ENCODE data around the gene MTLN. TPM values are rescaled to one million over a fixed set of nuclear protein-coding genes. Genes with fewer than 3 reads are reported as not detected.

Gene MTLN
- total and polyA plus RNA-seq, 2 donors from 2014 or later = 48.8 to 214 TPM

GRCh38 chr2:110170102-110170501, 42.2 kb downstream of the MTLN start:
- no peaks in the 10 kb centered on the region for H3K4me1 ChIP-seq (ENCODE audit: control insufficient read depth in 2 of 3, insufficient read depth in 2 of 3, low read depth in 1 of 3, low read length in 3 of 3)
- H3K9me3 ChIP-seq (ENCODE audit: control insufficient read depth in 2 of 3, insufficient read depth in 1 of 3, low read length in 3 of 3) = no peaks in the 10 kb centered on the region
- H3K27me3 ChIP-seq (ENCODE audit: control insufficient read depth, insufficient read depth, low read length) = no peaks in the 10 kb centered on the region
- no peaks in the 10 kb centered on the region for H3K36me3 ChIP-seq (ENCODE audit: control insufficient read depth in 2 of 3, insufficient read depth in 3 of 3, low read length in 3 of 3)
- DNase-seq (no peak), FAIRE-seq (no peak)
- no peak overlapping the region for H3K27ac ChIP-seq (ENCODE audit: low read depth in 2 of 2, low read length in 2 of 2)
- H3K9ac ChIP-seq (ENCODE audit: low read length in 3 of 3) = no peak overlapping the region
- H3K4me3 ChIP-seq (ENCODE audit: low read length in 3 of 3) = no peak overlapping the region
- intact Hi-C loops (cut with DNase I) = no loop called here
- TF ChIP-seq, protein P1, sequence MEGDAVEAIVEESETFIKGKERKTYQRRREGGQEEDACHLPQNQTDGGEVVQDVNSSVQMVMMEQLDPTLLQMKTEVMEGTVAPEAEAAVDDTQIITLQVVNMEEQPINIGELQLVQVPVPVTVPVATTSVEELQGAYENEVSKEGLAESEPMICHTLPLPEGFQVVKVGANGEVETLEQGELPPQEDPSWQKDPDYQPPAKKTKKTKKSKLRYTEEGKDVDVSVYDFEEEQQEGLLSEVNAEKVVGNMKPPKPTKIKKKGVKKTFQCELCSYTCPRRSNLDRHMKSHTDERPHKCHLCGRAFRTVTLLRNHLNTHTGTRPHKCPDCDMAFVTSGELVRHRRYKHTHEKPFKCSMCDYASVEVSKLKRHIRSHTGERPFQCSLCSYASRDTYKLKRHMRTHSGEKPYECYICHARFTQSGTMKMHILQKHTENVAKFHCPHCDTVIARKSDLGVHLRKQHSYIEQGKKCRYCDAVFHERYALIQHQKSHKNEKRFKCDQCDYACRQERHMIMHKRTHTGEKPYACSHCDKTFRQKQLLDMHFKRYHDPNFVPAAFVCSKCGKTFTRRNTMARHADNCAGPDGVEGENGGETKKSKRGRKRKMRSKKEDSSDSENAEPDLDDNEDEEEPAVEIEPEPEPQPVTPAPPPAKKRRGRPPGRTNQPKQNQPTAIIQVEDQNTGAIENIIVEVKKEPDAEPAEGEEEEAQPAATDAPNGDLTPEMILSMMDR (IDR thresholded peaks at IDR 0.05; ENCODE audit: borderline replicate concordance, extremely low read depth, insufficient read depth) = no peak

GRCh38 chr2:110167326-110168000, 44.9 kb downstream of the MTLN start:
- DNase-seq (no peak), FAIRE-seq (no peak)
- no peaks in the 10 kb centered on the region for H3K4me1 ChIP-seq (ENCODE audit: control insufficient read depth in 2 of 3, insufficient read depth in 2 of 3, low read depth in 1 of 3, low read length in 3 of 3)
- no peaks in the 10 kb centered on the region for H3K9me3 ChIP-seq (ENCODE audit: control insufficient read depth in 2 of 3, insufficient read depth in 1 of 3, low read length in 3 of 3)
- intact Hi-C loops (cut with DNase I) = no loop called here
- H3K36me3 ChIP-seq (ENCODE audit: control insufficient read depth in 2 of 3, insufficient read depth in 3 of 3, low read length in 3 of 3) = no peaks in the 10 kb centered on the region
- TF ChIP-seq, protein P1 (IDR thresholded peaks at IDR 0.05; ENCODE audit: borderline replicate concordance, extremely low read depth, insufficient read depth) = no peak
- H3K27ac ChIP-seq (ENCODE audit: low read depth in 2 of 2, low read length in 2 of 2) = no peak overlapping the region
- H3K4me3 ChIP-seq (ENCODE audit: low read length in 3 of 3) = no peak overlapping the region
- no peak overlapping the region for H3K9ac ChIP-seq (ENCODE audit: low read length in 3 of 3)
- H3K27me3 ChIP-seq (ENCODE audit: control insufficient read depth, insufficient read depth, low read length) = no peaks in the 10 kb centered on the region

GRCh38 chr2:110166266-110166665, 46.1 kb downstream of the MTLN start:
- Histone ChIP-seq H3K9ac (ENCODE audit: low read length in 3 of 3) (no peak overlapping the region), H3K4me3 (ENCODE audit: low read length in 3 of 3) (no peak overlapping the region), H3K4me1 (ENCODE audit: control insufficient read depth in 2 of 3, insufficient read depth in 2 of 3, low read depth in 1 of 3, low read length in 3 of 3) (no peaks in the 10 kb centered on the region), H3K27me3 (ENCODE audit: control insufficient read depth, insufficient read depth, low read length) (no peaks in the 10 kb centered on the region), H3K9me3 (ENCODE audit: control insufficient read depth in 2 of 3, insufficient read depth in 1 of 3, low read length in 3 of 3) (no peaks in the 10 kb centered on the region), H3K36me3 (ENCODE audit: control insufficient read depth in 2 of 3, insufficient read depth in 3 of 3, low read length in 3 of 3) (no peaks in the 10 kb centered on the region), H3K27ac (ENCODE audit: low read depth in 2 of 2, low read length in 2 of 2) (no peak overlapping the region)
- TF ChIP-seq, protein P1 (IDR thresholded peaks at IDR 0.05; ENCODE audit: borderline replicate concordance, extremely low read depth, insufficient read depth) = no peak
- FAIRE-seq = no peak
- no peak for DNase-seq
- intact Hi-C loops (cut with DNase I) = no loop called here

Other genes with a start within 250 kb of the MTLN start
- gene MALL, start 96.7 kb downstream of the MTLN start, total RNA-seq = 26.2 TPM
- gene MALL, start 96.7 kb downstream of the MTLN start, polyA plus RNA-seq (ENCODE audit: insufficient read depth, low read depth, low replicate concordance) = 9.7 TPM
- 11.8 TPM for gene NPHP1, start 7.5 kb downstream of the MTLN start, total RNA-seq
- gene NPHP1, start 7.5 kb downstream of the MTLN start, polyA plus RNA-seq (ENCODE audit: insufficient read depth, low read depth, low replicate concordance) = 18.3 TPM

All from kidney (tissue), 14 donors.